Measurements from ENCODE around the gene ZNF526.

GRCh38 chr19:42176990-42177685, 43.0 kb upstream of the ZNF526 start:
- no peak for TF ChIP-seq SUZ12 (IDR thresholded peaks at IDR 0.05; ENCODE audit: extremely low read depth, insufficient read depth, insufficient read length)
- TF ChIP-seq ZNF274 (IDR thresholded peaks at IDR 0.05; ENCODE audit: low read depth, low read length): no peak

All from NT2/D1 (cell line).